Measurements from ENCODE around the gene MARK4. TPM values are rescaled to one million over a fixed set of nuclear protein-coding genes. Genes with fewer than 3 reads are reported as not detected.

The MARK4 gene
- total RNA-seq, 1 experiment from 2014 or later = 37.7 TPM

- no peak for TF ChIP-seq MAX (IDR thresholded peaks at IDR 0.05)
These were observed 32.5 kb downstream of the MARK4 start (continued) for GRCh38 chr19:45283443-45284033.

GRCh38 chr19:45290381-45290931 is 39.4 kb downstream of the MARK4 start:
- no peak for TF ChIP-seq SP1 (IDR thresholded peaks at IDR 0.05; ENCODE audit: low read depth)
- TF ChIP-seq POLR2A (IDR thresholded peaks at IDR 0.05; ENCODE audit: borderline replicate concordance, extremely low read depth, insufficient read depth, insufficient read length) = no peak
- no peak for TF ChIP-seq MAX (IDR thresholded peaks at IDR 0.05)
- TF ChIP-seq ZFX (IDR thresholded peaks at IDR 0.05) = no peak
- TF ChIP-seq EZH2 (IDR thresholded peaks at IDR 0.05) = no peak
- TF ChIP-seq ZBTB33 (IDR thresholded peaks at IDR 0.05; ENCODE audit: extremely low read depth, insufficient replicate concordance, low read length) = no peak
- no peak for TF ChIP-seq SIN3A (IDR thresholded peaks at IDR 0.05; ENCODE audit: low read depth)
- H3K36me3 ChIP-seq (ENCODE audit: control insufficient read depth in 1 of 2, insufficient read depth in 2 of 2, low read length in 2 of 2) = peaks cover 4 to 9% of the 10 kb centered on the region in 2 experiments; a peak in 2 of 4 replicates

More at GRCh38 chr19:45290381-45290931, 39.4 kb downstream of the MARK4 start:
- H3K9me2 ChIP-seq (ENCODE audit: insufficient read depth) = no peaks in the 10 kb centered on the region
- ChIA-PET RAD21 (ENCODE audit: low non-redundant PET in 1 of 2, low total read pairs in 2 of 2, uncharacterized antibody in 2 of 2, unreplicated experiment in 2 of 2) (no interaction called here), CTCF (no interaction called here), POLR2A (no interaction called here)
- no peaks in the 10 kb centered on the region for H4K20me1 ChIP-seq (ENCODE audit: insufficient read depth)
- no peak overlapping the region for H2AFZ ChIP-seq (ENCODE audit: low read depth, low read length, poor library complexity, severe bottlenecking)
- no peaks in the 10 kb centered on the region for H3K9me3 ChIP-seq (ENCODE audit: control insufficient read depth in 1 of 2, insufficient read depth in 1 of 2, low read depth in 1 of 2, low read length in 2 of 2)
- no peak overlapping the region for H3K4me3 ChIP-seq (replicated peaks in 1 of 2; ENCODE audit: low read depth in 1 of 2, low read length in 2 of 2)
- no peak for ATAC-seq
- no peak for DNase-seq (ENCODE audit: low read depth, low spot score)
- H3K9ac ChIP-seq (ENCODE audit: low read length) = no peak overlapping the region
- intact Hi-C loops (cut with micrococcal nuclease) = no loop called here
- BruUV-seq (replicated peaks) = no TSS peak
- H3K4me2 ChIP-seq (ENCODE audit: low read length) = no peak overlapping the region
- peaks cover 3 to 24% of the 10 kb centered on the region in 2 experiments; a peak in 3 of 4 replicates for H3K4me1 ChIP-seq (ENCODE audit: control insufficient read depth in 1 of 2, insufficient read depth in 2 of 2, low read length in 2 of 2)
- no peaks in the 10 kb centered on the region for H3K27me3 ChIP-seq (ENCODE audit: insufficient read depth, low read length)
- no peaks in the 10 kb centered on the region for H3K79me2 ChIP-seq (ENCODE audit: insufficient read depth, low read length)
- H3K27ac ChIP-seq (ENCODE audit: low read depth, low read length) = no peak overlapping the region
